ENCODE measurements around the gene ATG9B.

ATG9B gene

DNA sequence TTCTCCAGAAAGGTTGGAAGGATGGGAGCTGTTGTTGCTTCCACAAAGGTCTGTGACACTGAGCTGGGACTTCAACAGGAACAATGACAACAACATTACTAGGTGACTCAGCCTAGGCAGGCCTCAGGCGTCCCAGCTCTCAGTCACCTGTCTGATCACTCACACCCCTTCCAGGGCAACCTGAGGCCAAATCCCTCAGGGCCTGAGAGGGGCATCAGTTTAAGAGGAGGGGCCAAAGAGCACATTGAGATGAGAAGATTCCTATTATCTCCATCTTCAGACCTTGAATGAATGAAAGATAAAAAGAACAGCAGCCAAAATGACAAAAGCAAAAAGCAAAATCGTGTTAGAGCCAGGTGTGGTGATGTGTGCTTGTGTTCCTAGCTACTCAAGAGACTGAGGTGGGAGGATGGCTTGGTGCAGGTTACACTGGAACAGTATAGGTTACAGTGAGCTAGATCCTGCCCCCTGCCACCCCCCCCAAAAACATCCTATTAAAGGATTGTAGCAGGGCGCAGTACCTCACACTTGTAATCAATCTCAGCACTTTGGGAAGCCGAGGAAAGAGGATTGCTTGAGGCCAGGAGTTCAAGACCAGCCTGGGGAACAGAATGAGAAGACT lies at the start of gene ATG9B:
TSS of gene ATG9B (minus strand) at position 60 of the 622 bp plus-strand sequence. CDS start 71 bp downstream, outside the sequence.
- no peak for DNase-seq (ENCODE audit: low read depth)

- DNase-seq (ENCODE audit: low read depth), result no peak
Measured at GRCh38 chr7:151073990-151074389, 49.7 kb upstream of the ATG9B start.

- no peak for DNase-seq (ENCODE audit: low read depth)
Measured at GRCh38 chr7:151071032-151071866, 47.0 kb upstream of the ATG9B start.

GRCh38 chr7:151070574-151070960 lies 46.3 kb upstream of the ATG9B start:
- DNase-seq (ENCODE audit: low read depth), result no peak

GRCh38 chr7:151069841-151070573 lies 45.7 kb upstream of the ATG9B start:
- no peak for DNase-seq (ENCODE audit: low read depth)

DNA sequence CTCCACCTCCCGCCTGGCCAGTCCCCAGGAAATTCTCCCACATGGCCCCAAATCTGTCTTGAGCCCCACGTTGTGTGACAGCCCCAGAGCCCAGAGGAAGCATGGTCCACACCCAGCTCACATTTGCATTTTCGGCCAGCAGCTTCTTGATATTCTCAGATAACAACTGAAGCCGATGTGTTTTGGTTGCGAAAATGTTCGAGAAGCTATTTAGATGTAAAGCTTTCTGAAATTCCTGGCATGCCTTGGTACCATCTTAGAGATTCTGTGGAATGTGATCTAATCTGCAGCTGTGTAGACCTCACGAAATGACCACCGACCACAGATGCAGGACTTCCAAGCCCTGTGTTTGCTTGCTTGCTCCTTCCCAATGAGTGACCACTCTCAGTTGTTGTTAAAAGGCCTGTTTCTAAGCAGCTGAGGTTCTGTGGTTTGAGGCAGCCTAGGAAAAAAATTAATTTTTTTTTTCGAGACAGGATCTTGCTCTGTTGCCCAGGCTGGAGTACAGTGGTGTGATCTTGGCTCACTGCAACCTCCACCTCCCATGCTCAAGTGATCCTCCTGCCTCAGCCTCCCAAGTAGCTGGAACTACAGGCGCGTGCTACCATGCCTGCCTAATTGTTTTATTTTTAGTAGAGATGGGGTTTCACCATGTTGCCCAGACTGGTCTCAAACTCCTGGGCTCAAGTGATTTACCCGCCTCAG lies 43.9 kb upstream of the ATG9B start:
- no peak for DNase-seq (ENCODE audit: low read depth)

DNA sequence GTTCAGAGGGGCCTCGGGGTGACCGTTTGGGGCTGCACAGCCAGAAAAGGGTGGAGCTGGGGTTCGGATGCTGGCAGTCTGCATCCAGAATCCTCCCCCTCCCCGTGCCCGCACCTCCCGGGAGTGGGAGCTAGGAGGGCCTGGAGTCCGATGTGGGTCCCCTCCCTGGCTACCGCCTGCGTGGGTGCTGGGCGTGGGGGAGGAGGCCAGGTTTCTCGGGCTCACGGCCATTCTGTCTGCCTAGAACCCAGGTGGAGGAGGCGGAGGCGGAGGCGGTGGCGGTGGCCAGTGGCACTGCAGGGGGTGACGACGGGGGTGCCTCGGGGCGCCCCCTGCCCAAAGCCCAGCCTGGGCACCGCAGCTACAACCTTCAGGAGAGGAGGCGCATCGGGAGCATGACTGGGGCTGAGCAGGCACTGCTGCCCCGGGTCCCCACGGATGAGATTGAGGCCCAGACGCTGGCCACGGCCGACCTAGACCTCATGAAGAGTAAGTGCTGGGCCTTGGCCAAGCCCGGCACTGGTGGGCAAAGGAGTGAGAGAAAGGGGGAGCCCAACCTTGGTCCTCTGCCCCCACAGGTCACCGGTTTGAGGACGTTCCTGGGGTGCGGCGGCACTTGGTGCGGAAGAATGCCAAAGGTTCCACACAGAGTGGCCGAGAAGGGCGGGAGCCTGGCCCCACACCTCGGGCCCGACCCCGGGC lies 42.1 kb upstream of the ATG9B start:
- no peak for DNase-seq (ENCODE audit: low read depth)

DNA sequence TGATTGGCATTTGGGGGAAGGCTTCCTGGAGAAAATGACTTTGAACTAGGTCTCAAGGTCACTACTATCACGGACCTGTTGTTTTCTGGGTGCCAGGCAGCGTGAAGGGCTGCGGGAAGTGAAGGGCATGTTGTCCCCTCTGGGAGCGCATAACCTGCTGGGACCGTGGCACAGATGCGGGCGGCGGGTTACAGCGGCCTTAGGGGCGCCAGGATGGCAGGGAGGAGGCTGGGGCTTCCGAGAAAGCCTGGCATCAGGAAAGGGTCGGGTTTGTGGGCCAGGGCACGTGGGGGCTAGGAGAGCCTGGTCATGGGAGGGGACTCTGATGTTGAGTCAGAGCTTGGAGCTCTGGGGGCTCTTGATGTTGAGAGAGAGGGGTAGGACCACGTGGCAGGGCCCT lies 41.2 kb upstream of the ATG9B start:
- no peak for DNase-seq (ENCODE audit: low read depth)

DNA sequence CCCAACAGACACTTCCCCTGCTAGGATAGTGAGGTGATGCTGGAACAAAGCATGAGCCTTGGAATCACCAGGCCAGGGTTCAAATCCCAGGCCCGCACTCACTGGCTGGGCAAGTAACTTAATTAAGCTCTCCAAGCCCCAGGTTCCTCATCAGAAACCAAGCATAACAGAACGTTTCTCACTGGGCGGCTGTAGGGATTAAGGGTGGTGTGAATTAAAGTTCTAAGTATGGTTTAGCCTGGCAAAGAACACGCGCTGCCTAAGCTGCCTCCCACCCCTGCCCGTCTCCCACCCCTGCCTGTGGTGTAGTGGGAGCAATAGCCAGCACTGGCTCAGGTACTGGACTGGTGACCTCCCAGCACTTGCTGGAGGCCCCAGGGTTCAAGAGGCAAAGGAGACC lies 40.7 kb upstream of the ATG9B start:
- DNase-seq (ENCODE audit: low read depth), result no peak

- no peak for DNase-seq (ENCODE audit: low read depth)
Measured at GRCh38 chr7:151064454-151064853, 40.2 kb upstream of the ATG9B start.

- DNase-seq (ENCODE audit: low read depth), result no peak
Measured at GRCh38 chr7:151063212-151063561, 38.9 kb upstream of the ATG9B start.

- DNase-seq (ENCODE audit: low read depth), result no peak
Measured at GRCh38 chr7:151062399-151063211, 38.3 kb upstream of the ATG9B start.

DNA sequence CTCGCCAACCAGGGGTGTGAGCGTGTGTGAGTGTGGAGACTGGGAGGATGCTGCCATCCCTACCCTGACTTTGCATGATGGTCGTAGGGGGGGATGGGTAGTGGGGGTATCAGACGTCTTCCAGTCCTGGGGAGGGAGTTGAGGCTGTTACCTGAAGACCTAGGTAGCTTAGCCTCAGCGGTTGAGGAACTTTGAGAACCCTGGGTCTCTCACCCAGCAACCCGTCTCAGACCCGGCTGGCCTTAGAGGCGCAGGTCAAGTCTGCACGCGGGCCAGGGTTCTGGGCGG lies 37.8 kb upstream of the ATG9B start:
- DNase-seq (ENCODE audit: low read depth), result no peak

- DNase-seq (ENCODE audit: low read depth), result no peak
Measured at GRCh38 chr7:151061213-151062110, 37.2 kb upstream of the ATG9B start.

- no peak for DNase-seq (ENCODE audit: low read depth)
Measured at GRCh38 chr7:151060416-151061212, 36.3 kb upstream of the ATG9B start.

DNA sequence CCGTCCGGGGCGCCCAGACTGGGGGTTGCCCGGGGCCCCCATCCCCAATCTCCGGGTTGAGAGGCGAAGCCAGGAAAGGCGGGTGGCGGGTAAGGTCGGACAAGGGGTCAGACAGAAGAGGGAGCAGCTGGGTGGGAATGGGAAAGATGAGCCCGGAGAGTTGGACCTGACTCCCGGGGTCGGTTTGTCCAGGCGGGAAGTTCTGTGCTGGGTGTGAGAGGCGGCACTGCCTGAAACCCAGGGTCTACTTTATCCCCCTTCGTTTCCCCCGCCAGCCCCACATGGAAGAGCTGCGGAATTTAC lies 35.8 kb upstream of the ATG9B start:
- no peak for DNase-seq (ENCODE audit: low read depth)

DNA sequence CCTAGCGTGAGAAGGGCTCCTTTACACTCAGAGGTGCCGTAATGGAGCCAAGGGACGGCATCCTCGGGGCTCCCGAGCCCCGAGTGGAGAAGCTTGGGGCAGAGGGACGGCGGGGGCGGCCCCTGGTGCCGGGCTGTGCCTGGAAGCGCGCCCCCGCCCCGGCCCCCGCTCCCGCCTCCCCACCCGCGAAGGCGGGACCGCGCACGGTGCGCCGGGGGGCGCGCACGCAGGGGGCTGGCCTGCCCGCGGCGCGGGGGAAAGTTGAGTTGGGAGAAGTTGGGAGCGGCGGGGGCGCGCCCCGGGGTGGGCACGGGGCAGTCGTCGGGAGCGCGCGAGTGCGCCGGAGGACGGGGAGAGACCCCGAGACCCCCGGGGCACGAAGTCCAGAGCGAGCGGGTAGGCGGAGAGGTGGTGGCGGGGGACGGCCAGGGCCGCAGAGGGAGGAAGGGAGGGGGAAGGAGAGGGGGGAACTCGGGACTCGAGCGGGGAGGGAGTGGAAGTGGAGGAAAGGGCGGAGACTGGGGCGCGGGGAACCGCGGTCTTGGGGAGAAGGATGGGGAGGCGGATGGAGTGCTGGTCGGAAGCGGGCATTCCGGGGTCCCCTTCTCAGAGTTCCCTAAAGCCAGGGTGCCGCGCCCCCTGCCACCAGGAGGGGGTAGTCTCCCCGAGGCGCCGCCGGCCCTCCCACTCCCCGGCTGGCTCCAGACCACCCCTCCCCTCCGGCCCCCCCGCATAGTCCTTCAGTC lies 35.2 kb upstream of the ATG9B start, which contains the start of gene SLC4A2:
TSS of gene SLC4A2 (plus strand) at position 223 of the 746 bp plus-strand sequence. CDS start 2,399 bp downstream, outside the sequence.
- DNase-seq (ENCODE audit: low read depth), result peak; percentile 65

- no peak for DNase-seq (ENCODE audit: low read depth)
Measured at GRCh38 chr7:151058781-151059366, 34.6 kb upstream of the ATG9B start.

Data from activated T-helper 9 cell treated with anti-CD3 and anti-CD28 coated beads, Interleukin-2, amount 50 U/mL, for 16 hours (primary cell).